Embryonic facial prominence (tissue), 1 donor: Measurements from ENCODE around the gene WDR70.

ENCODE experiments used
- DNase-seq: peaks from one replicate; pipeline ENCODE4 v3.0.0-alpha.2; 2016; ENCODE audit errors: extremely low spot score

Gene WDR70

GRCh38 chr5:37722236-37723161, 343.4 kb downstream of the WDR70 start:
- no peak for DNase-seq

GRCh38 chr5:37723162-37723961, 344.2 kb downstream of the WDR70 start:
- no peak for DNase-seq

GRCh38 chr5:37724395-37725125, 345.4 kb downstream of the WDR70 start:
- no peak for DNase-seq

GRCh38 chr5:37725185-37725584, 346.1 kb downstream of the WDR70 start:
- no peak for DNase-seq

GRCh38 chr5:37727238-37727637, 348.1 kb downstream of the WDR70 start:
- DNase-seq: no peak

- DNase-seq: no peak
Measured at GRCh38 chr5:37730896-37731455, 351.9 kb downstream of the WDR70 start.

- DNase-seq: no peak
Measured at GRCh38 chr5:37734114-37734513, 355.0 kb downstream of the WDR70 start.

GRCh38 chr5:37735649-37736347, 356.7 kb downstream of the WDR70 start:
- DNase-seq: no peak

- no peak for DNase-seq
Measured at GRCh38 chr5:37736397-37736796, 357.3 kb downstream of the WDR70 start.

- no peak for DNase-seq
Measured at GRCh38 chr5:37737326-37738056, 358.4 kb downstream of the WDR70 start.

- no peak for DNase-seq
Measured at GRCh38 chr5:37738057-37738691, 359.1 kb downstream of the WDR70 start.

GRCh38 chr5:37738865-37739488, 359.9 kb downstream of the WDR70 start:
- no peak for DNase-seq

- DNase-seq: no peak
Measured at GRCh38 chr5:37739817-37740261, 360.7 kb downstream of the WDR70 start.

GRCh38 chr5:37740331-37741066, 361.4 kb downstream of the WDR70 start:
- DNase-seq: no peak

- DNase-seq: no peak
Measured at GRCh38 chr5:37742111-37742510, 363.0 kb downstream of the WDR70 start.

- DNase-seq: no peak
Measured at GRCh38 chr5:37751227-37751626, 372.1 kb downstream of the WDR70 start.

GRCh38 chr5:37754976-37755375, 375.9 kb downstream of the WDR70 start:
- DNase-seq: no peak

- no peak for DNase-seq
Measured at GRCh38 chr5:37755581-37755980, 376.5 kb downstream of the WDR70 start.

- no peak for DNase-seq
Measured at GRCh38 chr5:37756248-37756647, 377.1 kb downstream of the WDR70 start.
